AG04450 (cell line): Measurements from ENCODE around the gene ANKS1B. TPM values are rescaled to one million over a fixed set of nuclear protein-coding genes. Genes with fewer than 3 reads are reported as not detected.

Experiments used
- CTCF ChIA-PET: fragments of 300-600, 350-600 bp; formaldehyde crosslinking; extraction: SDS; loops from one replicate; lab custom pipeline; 2022; ENCODE audit warnings: antibody characterized with exemption, inconsistent platforms; lab: Charles Lee
- POLR2A ChIA-PET: fragments of 350-600 bp; formaldehyde crosslinking; extraction: SDS; loops from one replicate; lab custom pipeline; 2021; ENCODE audit warnings: antibody characterized with exemption, inconsistent platforms; lab: Yijun Ruan, JAX
- DNase-seq: peaks from one replicate; pipeline ENCODE4 v3.0.0-alpha.2; 2011; ENCODE audit warnings: low read depth, low spot score
- H3K27ac ChIP-seq: one replicate; pipeline ENCODE4 v1.5.1; 2012; ENCODE audit warnings: low read depth, low read length, control low read depth
- H3K27me3 ChIP-seq: one replicate; pipeline ENCODE4 v1.6.0; 2012; ENCODE audit warnings: low read length; ENCODE audit not compliant: control insufficient read depth, insufficient read depth
- H3K4me3 ChIP-seq: 2 replicates; pipeline ENCODE4 v1.5.1; 2011; ENCODE audit warnings: mild to moderate bottlenecking, low read depth, low read length, control low read depth
- H3K9me3 ChIP-seq: 2 replicates; pipeline ENCODE4 v1.5.1; 2012; ENCODE audit warnings: low read length; ENCODE audit not compliant: control insufficient read depth, insufficient read depth
- CTCF ChIP-seq: IDR thresholded peaks from 2 replicates; pipeline ENCODE4 v1.5.1; 2011; ENCODE audit warnings: low read depth, low read length, control low read depth, inconsistent platforms
- polyA plus RNA-seq: library from polyadenylated mRNA; depleted of rRNA; stranded (reverse); fragments of >200 nt; gene quantifications from 2 replicates; pipeline ENCODE4 v1.2.3, GENCODE V29; 2011

ANKS1B gene
- polyA plus RNA-seq, 1 experiment: 0.22 TPM

GRCh38 chr12:98817742-98818141 lies 1167.0 kb downstream of the ANKS1B start:
- Histone ChIP-seq H3K9me3 (no peaks in the 10 kb centered on the region), H3K27ac (no peak overlapping the region), H3K27me3 (no peaks in the 10 kb centered on the region), H3K4me3 (no peak overlapping the region)
- POLR2A ChIA-PET: no interaction called here
- CTCF ChIA-PET: interaction anchor here (1.2 kb wide), 1 partner anchor 118 kb away, joined by 3 read pairs; no protein-coding TSS in a partner anchor
- TF ChIP-seq CTCF: no peak
- no peak for DNase-seq

GRCh38 chr12:98816720-98817119 lies 1168.0 kb downstream of the ANKS1B start:
- Histone ChIP-seq H3K9me3 (no peaks in the 10 kb centered on the region), H3K27me3 (no peaks in the 10 kb centered on the region), H3K4me3 (no peak overlapping the region), H3K27ac (no peak overlapping the region)
- DNase-seq: no peak
- ChIA-PET POLR2A (no interaction called here), CTCF (interaction anchor here (1.2 kb wide), 1 partner anchor 117 kb away, joined by 3 read pairs; no protein-coding TSS in a partner anchor)
- TF ChIP-seq CTCF: no peak

GRCh38 chr12:98814254-98814653 lies 1170.5 kb downstream of the ANKS1B start:
- no peak overlapping the region for H3K4me3 ChIP-seq
- H3K9me3 ChIP-seq: no peaks in the 10 kb centered on the region
- ChIA-PET CTCF (no interaction called here), POLR2A (no interaction called here)
- DNase-seq: no peak
- TF ChIP-seq CTCF: no peak
- no peaks in the 10 kb centered on the region for H3K27me3 ChIP-seq
- H3K27ac ChIP-seq: no peak overlapping the region

GRCh38 chr12:98812225-98812624 lies 1172.5 kb downstream of the ANKS1B start:
- no peak overlapping the region for H3K4me3 ChIP-seq
- H3K9me3 ChIP-seq: no peaks in the 10 kb centered on the region
- H3K27ac ChIP-seq: no peak overlapping the region
- no peak for TF ChIP-seq CTCF
- POLR2A ChIA-PET: no interaction called here
- CTCF ChIA-PET: no interaction called here
- no peak for DNase-seq
- H3K27me3 ChIP-seq: no peaks in the 10 kb centered on the region

GRCh38 chr12:98808243-98808875 lies 1176.4 kb downstream of the ANKS1B start:
- Histone ChIP-seq H3K27me3 (no peaks in the 10 kb centered on the region), H3K4me3 (no peak overlapping the region), H3K27ac (no peak overlapping the region), H3K9me3 (no peaks in the 10 kb centered on the region)
- no peak for DNase-seq
- ChIA-PET POLR2A (no interaction called here), CTCF (no interaction called here)
- no peak for TF ChIP-seq CTCF
